Measurements from ENCODE around the gene MRPL34.
"Not testable (repeated sequence)": the region's sequence is repeated elsewhere in the genome, so short reads cannot be mapped to it uniquely, and the experiment has no call there.

MRPL34 gene

DNA sequence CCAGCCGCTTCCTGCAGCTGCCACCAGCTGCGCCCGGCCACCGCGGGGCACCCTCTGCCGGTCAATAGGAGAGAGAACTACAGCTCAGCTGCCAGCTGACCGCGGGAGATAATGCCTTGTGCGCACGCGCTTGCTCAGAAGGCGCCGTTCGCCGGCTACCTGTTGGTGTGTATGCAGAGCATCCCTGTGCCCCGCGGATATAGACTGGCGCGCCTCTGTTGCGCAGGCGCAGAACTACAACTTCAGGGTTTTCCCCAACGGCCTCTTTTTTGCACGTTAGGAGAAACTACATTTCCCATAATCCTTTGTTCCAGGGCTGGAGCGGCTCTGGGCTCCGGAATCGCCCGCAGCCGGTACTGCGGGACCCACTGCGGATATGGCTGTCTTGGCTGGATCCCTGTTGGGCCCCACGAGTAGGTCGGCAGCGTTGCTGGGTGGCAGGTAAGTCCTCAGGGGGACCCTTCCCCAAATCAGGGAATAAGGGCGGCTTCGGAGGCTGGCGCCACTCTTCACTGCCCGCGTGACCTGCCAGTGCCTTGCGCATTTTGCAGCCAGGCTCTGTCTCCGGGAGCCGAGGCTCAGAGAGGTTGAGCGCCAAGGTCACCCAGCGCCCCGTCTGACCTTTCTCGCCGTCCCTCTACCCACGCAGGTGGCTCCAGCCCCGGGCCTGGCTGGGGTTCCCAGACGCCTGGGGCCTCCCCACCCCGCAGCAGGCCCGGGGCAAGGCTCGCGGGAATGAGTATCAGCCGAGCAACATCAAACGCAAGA, at the start of gene MRPL34:
Gene MRPL34 (plus strand): TSS at position 356 of the 768 bp plus-strand sequence. CDS start 21 bp downstream, at position 377.
- peak; percentile 94 for DNase-seq (ENCODE audit: low read depth)

DNA sequence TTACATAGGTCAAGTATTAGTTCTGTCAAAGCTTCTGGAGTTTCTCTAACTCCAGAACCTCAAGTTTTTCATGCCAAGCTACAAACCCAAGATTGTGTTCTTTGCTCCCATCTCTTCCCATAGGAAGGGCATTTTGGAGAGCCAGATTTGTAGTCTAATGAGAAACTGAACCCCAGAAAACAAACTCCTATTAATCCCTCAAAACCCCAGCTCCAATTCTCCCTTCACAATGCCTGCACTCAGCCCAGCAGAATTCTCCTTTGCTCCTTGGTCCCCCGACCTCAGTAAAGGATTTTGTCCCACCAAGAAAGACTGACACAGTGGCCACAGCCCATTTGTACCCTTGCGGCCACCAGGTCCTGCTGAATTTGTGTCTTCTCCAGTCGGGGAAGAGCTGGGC, 49.5 kb upstream of the MRPL34 start:
- DNase-seq (ENCODE audit: low read depth) = no peak

DNA sequence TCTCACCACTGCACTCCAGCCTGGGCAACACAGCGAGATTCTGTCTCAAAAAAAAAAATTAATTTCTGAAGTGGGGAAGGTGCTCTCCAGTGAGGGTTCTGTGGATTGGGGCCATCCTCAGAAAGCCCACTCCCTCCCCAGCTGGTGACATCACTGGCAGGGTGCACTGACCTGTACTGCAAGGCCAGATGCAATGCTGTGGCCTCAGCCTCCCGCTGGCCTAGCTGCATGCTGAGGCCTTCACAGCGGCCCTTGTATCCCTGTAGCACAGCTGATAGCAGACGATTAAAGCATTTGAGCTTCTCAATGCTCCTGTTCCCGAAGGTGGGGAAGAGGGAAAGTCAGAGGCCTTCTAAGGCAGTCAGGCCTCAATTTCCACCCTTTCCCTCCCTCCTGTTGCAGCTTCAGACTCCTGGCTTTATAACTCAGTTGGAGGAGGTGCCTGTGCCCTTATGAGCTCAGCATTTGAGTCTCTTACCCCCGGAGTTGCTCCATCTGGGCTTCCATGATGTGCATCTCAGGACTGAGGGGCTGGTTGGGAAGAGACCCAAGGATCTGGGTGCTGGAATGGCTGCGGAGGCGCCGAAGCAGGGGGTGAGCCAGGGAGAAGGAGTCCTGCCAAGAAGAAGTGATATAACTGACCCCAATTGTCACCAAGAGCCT, 46.4 kb upstream of the MRPL34 start:
- no peak for DNase-seq (ENCODE audit: low read depth)

DNA sequence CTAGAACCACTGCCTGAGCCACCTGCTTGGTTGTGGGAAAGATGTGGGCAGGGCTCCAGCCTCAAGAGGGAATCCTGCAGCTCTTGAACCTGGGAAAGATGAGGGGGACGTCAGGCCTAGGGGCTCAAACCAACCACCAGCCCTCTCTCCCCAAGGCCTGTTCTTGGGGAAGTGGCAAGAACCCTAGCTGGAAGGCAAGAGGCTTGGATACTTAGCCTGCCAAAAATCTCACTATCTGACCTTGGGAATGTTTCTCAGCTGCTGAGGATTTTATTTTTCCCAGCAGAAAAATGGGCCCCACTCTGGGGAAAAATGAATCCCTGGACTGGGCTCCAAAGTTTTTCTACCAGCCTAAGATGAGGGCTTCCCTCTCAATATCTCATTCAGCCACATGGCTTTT, 45.7 kb upstream of the MRPL34 start:
- no peak for DNase-seq (ENCODE audit: low read depth)

DNA sequence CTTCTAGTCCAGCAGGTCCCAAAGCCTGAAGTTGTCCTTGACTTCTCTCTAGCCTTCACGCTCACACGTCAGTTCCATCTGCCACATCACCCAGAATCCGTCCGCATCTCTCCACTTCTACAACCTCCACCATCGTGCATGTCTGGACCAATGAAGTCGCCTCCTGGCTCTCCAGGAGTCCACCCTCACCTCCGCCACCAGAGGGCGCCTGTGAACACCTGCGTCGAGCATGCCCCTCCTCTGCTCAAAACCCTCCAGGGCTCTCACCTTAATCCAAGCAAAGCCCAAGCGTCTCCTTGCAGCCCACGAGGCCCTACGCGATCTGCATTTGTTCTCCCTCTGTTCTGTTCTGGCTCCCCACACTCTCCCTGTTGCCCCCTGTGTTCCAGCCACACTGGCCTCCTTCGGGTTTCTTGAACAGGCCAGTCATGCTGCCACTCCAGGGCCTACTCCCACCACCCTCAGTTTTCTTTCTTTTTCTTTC, 44.8 kb upstream of the MRPL34 start:
- peak; percentile 28 for DNase-seq (ENCODE audit: low read depth)

DNA sequence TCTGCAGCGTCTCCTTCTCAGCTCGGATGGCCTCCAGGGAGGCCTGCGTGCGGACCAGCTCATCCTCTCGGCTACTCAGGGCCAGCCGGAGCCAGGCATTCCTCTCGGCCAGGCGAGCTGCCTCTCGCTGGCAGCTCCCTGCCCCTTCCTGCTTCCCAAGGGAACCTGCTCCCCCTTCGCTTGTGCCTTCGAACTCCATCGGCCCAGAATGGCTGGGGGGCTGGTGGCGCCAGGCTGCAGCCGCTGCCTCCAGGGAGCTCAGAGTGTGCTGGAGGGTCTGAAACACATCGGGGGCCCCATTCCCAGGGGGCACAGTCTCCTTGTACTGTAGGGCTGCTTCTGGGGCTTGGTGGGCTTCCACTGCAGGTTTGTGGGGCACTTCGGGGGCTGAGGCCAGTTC, 43.1 kb upstream of the MRPL34 start:
- DNase-seq (ENCODE audit: low read depth) = no peak

DNA sequence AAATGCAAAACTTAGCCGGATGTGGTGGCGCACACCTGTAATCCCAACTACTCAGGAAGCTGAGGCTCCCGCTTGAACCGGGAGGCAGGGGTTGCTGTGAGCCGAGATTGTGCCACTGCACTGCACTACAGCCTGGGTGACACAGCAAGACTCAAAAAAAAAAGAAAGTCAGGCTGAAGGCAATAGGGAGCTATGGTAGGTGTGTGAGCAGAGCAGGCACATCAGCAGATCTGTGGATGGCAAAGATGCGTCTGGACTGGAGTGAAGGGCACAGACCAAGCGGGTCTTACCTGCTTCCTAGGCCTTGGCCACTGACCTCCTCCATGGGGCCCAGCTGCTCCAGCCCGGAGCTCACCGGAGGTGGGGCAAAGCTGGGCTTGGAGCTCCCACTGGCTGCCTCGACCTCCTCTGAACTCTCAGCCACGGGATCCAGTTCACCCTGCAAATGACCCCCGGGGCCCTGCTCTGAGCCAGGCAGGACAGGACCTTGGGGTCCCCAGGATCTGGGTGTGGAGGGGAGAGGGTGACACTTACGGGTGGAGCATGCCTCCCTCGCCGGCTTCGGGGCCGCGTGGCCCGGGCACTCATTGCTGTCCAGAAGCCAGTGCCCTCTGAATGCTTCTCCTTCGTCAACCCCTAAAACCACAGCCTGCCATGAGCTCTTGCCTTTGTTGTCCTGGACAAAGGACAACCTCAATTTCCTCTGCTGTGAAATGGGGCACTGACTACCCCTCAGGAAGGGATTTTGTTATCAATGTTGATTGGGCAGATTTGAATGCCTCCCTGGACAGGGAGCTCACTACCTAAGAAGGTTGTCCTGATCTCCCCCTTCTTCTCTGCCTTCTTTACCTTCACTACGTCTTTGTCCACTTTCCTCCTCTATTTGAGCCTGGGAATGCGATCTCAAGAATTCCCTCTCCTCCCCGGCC, 41.7 kb upstream of the MRPL34 start:
- DNase-seq (ENCODE audit: low read depth) = no peak

DNA sequence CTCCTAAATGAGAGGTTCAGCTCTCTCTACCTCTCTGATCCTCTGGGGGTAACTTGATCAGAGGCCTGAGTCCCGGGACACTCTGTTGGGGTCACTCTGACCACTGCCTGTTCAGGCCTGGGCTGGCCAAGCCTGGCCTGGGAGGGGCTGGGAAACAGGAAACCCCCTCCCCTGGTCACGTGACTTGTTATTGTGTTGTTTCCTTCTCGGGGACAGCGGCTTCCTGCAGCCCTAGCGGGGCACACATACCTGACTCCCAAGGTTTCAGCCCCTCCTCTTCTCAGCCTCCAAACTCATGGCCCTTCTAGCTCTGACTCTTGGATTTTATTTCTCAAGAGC, 41.1 kb upstream of the MRPL34 start, which contains the start of gene USHBP1:
Gene USHBP1 (minus strand): TSS at position 105 of the 339 bp plus-strand sequence. CDS start 446 bp downstream, outside the sequence.
- no peak for DNase-seq (ENCODE audit: low read depth)

DNA sequence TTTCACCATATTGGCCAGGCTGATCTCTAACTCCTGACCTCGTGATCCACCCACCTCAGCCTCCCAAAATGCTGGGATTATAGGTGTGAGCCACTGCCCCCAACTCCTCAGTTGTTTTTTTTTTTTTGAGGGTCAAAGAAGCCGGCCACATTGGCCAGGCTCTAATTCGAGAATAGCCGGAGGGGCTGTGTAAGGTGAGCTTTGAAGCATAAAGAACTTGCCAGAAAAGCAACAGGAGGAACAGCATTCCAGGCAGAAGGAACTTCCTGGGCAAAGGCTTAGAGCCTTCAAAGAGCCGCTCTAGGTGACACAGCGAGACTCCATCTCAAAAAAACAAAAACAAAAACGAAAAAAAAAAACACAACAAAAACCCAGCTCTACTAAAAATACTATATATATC, 39.6 kb upstream of the MRPL34 start:
- no peak for DNase-seq (ENCODE audit: low read depth)

DNA sequence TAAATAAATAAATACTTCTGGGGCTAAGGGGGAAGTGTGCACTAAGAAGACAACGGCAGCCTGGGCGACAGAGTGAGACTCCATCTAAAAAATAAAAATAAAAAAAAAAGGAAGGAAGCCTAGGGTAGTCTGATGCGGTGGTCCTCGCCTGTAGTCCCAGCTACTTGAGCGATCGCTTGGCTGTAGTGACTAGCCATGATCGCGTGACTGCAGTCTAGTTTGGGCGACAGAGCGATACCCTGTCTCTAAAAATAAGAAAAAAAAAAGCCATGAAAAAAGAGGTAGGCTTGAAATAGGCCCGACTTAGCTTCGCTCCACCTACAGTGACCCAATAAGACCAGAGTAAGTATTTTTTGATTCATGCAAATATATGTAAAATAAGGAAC, 39.1 kb upstream of the MRPL34 start:
- no peak for DNase-seq (ENCODE audit: low read depth)

DNA sequence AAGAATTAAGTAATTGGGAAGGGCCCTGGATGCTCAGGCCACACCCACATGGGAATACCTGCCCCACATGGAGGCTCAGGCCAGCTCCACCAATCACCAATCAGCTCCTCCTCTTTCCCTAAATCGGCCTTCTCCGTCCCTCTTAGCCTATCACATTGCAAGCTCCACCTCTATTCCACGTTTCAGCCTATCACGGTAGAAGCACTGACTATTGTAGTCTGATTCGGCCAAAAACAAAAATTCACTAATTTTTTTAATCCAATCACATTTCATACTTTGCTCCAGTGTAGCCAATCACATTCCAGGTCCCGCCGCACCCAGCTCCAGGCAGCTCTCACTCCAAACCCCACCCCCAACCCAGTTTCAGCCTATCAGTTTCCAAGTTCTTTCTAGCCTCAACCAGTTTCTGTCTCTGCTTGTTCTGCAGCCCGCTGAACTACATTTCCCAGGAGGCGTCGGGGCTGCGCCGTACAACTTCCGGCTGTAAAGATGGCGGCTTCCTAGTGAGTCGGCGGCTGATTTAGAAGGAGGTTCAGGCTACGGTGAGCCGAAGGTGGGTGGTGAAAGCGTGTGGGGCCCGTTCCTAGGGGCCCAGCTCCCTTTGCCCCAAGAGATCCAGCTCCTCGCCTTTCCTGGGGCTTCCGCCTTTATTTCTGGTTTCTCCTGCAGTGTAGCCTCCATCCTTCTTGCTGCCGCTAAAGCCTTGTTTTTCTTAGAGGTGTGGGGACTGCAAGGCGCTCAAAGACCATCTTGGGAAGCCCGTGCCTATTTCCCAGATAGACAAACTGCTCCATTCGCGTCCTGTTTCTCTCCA, 38.5 kb upstream of the MRPL34 start, which contains the start of gene BABAM1:
Gene BABAM1 (plus strand): TSS at position 469 of the 814 bp plus-strand sequence. CDS start 1,364 bp downstream, outside the sequence.
- DNase-seq (ENCODE audit: low read depth) = peak; percentile 99

DNA sequence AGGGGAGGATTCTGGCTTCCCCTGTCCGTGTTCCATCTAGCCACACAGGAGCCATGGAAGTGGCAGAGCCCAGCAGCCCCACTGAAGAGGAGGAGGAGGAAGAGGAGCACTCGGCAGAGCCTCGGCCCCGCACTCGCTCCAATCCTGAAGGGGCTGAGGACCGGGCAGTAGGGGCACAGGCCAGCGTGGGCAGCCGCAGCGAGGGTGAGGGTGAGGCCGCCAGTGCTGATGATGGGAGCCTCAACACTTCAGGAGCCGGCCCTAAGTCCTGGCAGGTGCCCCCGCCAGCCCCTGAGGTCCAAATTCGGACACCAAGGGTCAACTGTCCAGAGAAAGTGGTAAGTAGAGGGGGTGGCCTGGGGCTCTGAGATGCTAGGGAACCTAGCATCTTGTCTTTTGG, 36.9 kb upstream of the MRPL34 start:
- no peak for DNase-seq (ENCODE audit: low read depth)

DNA sequence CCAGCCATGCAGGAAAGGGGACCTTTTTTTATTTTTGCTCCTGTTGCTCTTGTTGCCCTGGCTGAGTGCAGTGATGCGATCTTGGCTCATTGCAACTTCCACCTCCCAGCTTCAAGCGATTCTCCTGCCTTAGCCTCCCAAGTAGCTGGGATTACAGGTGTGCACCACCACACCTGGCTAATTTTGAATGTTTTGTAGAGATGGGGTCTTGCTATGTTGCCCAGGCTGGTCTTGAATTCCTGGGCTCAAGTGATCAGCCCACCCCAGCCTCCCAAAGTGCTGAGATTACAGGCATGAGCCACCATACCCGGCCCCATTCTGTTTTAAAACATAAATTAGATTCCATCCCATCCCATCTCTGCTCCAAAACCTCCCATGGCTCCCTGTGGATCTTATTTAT, 30.8 kb upstream of the MRPL34 start:
- DNase-seq (ENCODE audit: low read depth) = not testable (repeated sequence)

DNA sequence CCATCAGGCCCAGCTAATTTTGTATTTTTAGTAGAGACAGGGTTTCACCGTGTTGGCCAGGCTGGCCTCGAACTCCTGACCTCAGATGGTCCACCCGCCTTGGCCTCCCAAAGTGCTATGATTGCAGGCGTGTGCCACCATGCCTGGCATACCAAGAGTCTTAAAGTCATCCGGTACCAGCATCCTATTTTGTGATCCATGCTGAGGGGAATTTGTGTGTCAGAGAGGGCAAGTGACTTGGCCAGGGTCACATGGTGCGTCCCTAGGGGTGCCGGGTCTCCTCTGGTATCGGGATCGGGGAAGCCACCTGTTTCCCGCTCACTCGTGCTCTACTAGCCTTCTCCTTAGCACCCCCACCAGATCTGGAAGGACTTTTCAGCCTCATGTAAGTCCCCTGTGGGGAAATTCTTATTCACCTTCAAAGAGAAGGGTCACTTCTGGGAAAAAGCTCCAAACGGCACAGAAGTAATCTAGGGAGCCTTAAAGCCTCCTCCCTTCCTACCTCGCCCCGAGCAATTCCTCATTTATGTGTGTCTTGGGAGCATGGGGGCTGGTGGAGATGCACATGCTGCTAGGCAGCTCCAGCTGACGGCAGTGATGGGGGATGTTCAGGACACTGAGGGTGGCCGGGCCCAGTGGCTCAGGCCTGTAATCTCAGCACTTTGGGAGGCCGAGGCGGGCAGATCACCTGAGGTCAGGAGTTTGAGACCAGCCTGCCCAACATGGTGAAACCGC, 30.1 kb upstream of the MRPL34 start:
- no peak for DNase-seq (ENCODE audit: low read depth)

DNA sequence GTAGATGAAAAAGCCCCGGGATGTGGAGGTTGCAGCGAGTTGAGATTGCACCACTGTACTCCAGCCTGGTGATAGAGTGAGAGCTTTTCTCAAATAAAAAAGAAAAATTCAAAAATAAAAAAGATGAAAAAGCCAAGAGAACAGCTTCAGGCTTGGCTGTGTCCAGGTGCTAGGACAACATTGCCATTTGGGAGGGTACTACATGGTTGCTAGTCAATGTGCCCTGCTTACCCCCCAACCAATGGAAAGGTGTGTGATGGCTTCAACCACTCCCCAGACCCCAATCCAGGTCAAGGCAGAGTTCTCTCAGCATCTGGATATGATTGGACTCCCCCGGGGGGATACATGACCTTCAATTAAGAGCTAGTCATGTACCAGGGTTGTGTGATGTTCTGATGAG, 26.2 kb upstream of the MRPL34 start:
- DNase-seq (ENCODE audit: low read depth) = no peak

DNA sequence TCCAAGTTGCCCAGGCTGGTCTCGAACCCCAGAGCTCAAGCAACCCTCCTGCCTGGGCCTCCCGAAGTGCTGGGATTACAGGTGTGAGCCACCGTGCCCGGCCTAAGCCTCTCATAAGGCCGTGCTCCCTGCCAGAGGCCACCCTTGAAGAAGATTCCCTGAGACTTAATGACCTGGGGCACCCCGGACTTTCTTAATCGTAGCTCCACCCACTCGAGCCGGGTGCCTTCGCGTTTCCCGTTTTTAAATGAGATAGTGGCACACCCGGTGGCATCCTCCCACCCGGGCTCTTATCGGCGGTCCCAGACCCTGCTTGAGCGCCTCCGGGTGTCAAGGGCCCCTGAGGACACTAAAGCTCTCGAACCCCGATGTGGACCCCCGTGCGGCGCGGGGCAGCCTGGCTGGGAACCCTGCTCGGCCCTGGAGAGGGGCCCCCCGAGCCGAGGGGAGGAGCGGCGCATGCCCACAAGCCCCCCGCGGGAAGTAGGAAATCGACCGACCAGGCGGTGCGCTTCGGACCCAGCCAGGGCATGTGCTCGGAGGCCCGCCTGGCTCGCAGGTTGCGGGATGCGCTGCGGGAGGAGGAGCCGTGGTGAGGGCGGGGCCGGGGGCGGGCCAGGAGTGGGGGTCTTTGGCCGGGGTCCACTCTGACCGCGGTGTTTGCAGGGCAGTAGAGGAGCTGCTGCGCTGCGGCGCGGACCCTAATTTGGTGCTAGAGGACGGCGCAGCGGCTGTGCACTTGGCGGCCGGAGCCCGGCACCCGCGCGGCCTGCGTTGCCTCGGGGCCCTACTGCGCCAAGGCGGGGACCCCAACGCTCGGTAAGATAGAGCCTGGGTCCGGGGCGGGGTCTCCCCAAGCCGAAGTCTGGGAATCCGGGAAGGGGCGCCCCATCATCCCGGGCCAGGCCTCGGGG, 24.0 kb upstream of the MRPL34 start, which contains the start of gene ANKLE1:
Gene ANKLE1 (plus strand): TSS at position 511 of the 914 bp plus-strand sequence. CDS start 20 bp downstream, at position 531.
- no peak for DNase-seq (ENCODE audit: low read depth)

DNA sequence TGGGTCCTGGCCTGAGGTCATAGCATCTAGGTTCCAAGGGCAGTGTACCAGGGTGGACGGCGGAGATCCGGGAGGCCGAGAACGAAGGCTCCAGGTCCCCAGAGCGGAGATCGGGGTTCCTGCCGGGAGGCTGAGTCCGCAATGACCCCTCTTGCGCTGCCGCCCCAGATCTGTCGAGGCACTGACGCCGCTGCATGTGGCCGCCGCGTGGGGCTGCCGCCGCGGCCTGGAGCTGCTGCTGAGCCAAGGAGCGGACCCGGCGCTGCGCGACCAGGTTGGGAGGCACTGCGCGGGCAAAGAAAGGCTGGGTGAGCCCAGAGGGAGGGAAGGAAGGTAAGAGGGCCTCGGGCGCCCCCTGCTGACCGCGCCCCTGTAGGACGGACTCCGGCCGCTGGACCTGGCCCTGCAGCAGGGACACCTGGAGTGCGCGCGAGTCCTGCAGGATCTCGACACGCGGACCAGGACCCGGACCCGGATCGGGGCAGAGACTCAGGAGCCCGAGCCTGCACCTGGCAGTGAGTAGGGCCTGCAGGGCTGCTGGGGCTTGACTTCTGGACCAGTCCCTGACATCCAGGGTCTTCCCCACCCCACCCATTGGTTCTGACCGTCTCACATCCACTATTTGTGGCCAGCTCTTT, 23.1 kb upstream of the MRPL34 start:
- no peak for DNase-seq (ENCODE audit: low read depth)

DNA sequence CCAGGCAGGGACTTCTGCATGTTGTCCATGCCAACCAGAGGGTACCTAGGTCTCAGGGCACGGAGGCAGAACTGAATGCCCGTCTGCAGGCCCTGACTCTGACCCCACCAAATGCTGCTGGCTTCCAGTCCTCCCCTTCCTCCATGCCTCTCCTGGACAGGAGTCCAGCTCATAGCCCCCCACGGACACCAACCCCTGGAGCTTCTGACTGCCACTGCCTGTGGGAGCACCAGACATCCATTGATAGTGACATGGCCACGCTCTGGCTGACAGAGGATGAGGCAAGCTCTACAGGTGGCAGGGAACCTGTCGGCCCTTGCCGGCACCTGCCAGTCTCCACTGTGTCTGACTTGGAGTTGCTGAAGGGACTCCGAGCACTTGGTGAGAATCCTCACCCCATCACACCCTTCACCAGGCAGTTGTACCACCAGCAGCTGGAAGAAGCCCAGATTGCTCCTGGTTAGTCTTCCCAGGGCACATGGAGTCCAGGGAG, 22.1 kb upstream of the MRPL34 start:
- no peak for DNase-seq (ENCODE audit: low read depth)
